NCI-H2171 (cell line): ENCODE measurements around the gene CDON.

Source experiments
- DNase-seq: peaks from one replicate; lab custom pipeline; 2025; lab: John Stamatoyannopoulos, UW

Gene CDON

GRCh38 chr11:126083829-126084607, 21.4 kb upstream of the CDON start:
- DNase-seq, result no peak

- DNase-seq, result no peak
These were observed 19.8 kb upstream of the CDON start for GRCh38 chr11:126082251-126083109.

GRCh38 chr11:126081915-126082250, 19.2 kb upstream of the CDON start:
- no peak for DNase-seq

- no peak for DNase-seq
These were observed 17.7 kb upstream of the CDON start for GRCh38 chr11:126080161-126080941.

GRCh38 chr11:126079621-126080124, 17.0 kb upstream of the CDON start:
- no peak for DNase-seq

GRCh38 chr11:126076641-126077040, 14.0 kb upstream of the CDON start:
- no peak for DNase-seq

GRCh38 chr11:126072801-126073594, 10.3 kb upstream of the CDON start:
- DNase-seq, result no peak

GRCh38 chr11:126072141-126072741, 9.6 kb upstream of the CDON start:
- peak; percentile 6 for DNase-seq

GRCh38 chr11:126063507-126063852, 814 bp upstream of the CDON start:
- DNase-seq, result no peak

- peak; percentile 26 for DNase-seq
These were observed 673 bp downstream of the CDON start for GRCh38 chr11:126061707-126062678.

GRCh38 chr11:126060757-126061171, 1.9 kb downstream of the CDON start:
- no peak for DNase-seq

GRCh38 chr11:126059238-126059781, 3.4 kb downstream of the CDON start:
- no peak for DNase-seq

- DNase-seq, result no peak
These were observed 4.4 kb downstream of the CDON start for GRCh38 chr11:126058105-126058874.

- DNase-seq, result no peak
These were observed 7.8 kb downstream of the CDON start for GRCh38 chr11:126054882-126055281.

GRCh38 chr11:126054408-126054807, 8.3 kb downstream of the CDON start:
- DNase-seq, result no peak

- DNase-seq, result no peak
These were observed 9.0 kb downstream of the CDON start for GRCh38 chr11:126053415-126054286.

GRCh38 chr11:126051117-126051516, 11.5 kb downstream of the CDON start:
- no peak for DNase-seq

GRCh38 chr11:126049159-126049558, 13.5 kb downstream of the CDON start:
- DNase-seq, result no peak
